HepG2 (cell line): ENCODE measurements around the gene SLC51B.

Experiments used
- CTCF ChIP-seq: sonication (generic); formaldehyde crosslinking; IDR thresholded peaks from 2 replicates; pipeline ENCODE4 v1.5.0; 2020; ENCODE audit warnings: mild to moderate bottlenecking, missing genetic modification reagents, moderate library complexity
- MTA1 ChIP-seq: sonication (generic); formaldehyde crosslinking; IDR thresholded peaks from 2 replicates; pipeline ENCODE4 v1.4.0; 2020; ENCODE audit warnings: missing genetic modification reagents, mild to moderate bottlenecking, borderline replicate concordance
- MYC ChIP-seq: sonication (generic); formaldehyde crosslinking; IDR thresholded peaks from 2 replicates; pipeline ENCODE4 v1.9.0; 2021; ENCODE audit warnings: missing genetic modification reagents, borderline replicate concordance
- NFIC ChIP-seq: IDR thresholded peaks from 2 replicates; pipeline ENCODE4 v1.6.1; 2012; ENCODE audit warnings: mild to moderate bottlenecking, low read length, inconsistent platforms
- NFRKB ChIP-seq: fragments of 450-650 bp; IDR thresholded peaks from 2 replicates; pipeline ENCODE4 v1.6.1; 2017
- NR1H2 ChIP-seq: sonication (generic); formaldehyde crosslinking; IDR thresholded peaks from 2 replicates; pipeline ENCODE4 v1.8.1; 2022; ENCODE audit warnings: low read depth, missing genetic modification reagents, borderline replicate concordance
- RFXAP ChIP-seq: sonication (generic); formaldehyde crosslinking; IDR thresholded peaks from 2 replicates; pipeline ENCODE4 v1.4.0; 2020; ENCODE audit warnings: missing genetic modification reagents, borderline replicate concordance

- no peak for TF ChIP-seq MTA1 (CRISPR knock-in tag)
- no peak for TF ChIP-seq NR1H2 (CRISPR knock-in tag)
- no peak for TF ChIP-seq RFXAP (CRISPR knock-in tag)
- no peak for TF ChIP-seq NFIC
- no peak for TF ChIP-seq MYC (CRISPR knock-in tag)
- TF ChIP-seq CTCF (CRISPR knock-in tag), result no peak
- no peak for TF ChIP-seq NFRKB
Measured at GRCh38 chr15:65049418-65049840, 4.2 kb downstream of the SLC51B start.
